K562 (cell line): Measurements from ENCODE around the gene TRAK1. TPM values are rescaled to one million over a fixed set of nuclear protein-coding genes. Genes with fewer than 3 reads are reported as not detected.

Experiments
- CBFA2T3 ChIP-seq: fragments of 450-650 bp; IDR thresholded peaks from 2 replicates; pipeline ENCODE4 v1.6.1; 2017
- ETV6 ChIP-seq, 3 experiments: fragments of 150-350 bp in 1 of 3; sonication (generic) in 1 of 3; formaldehyde crosslinking in 1 of 3; IDR thresholded peaks; 2 replicates each; pipeline versions ENCODE4 v1.6.1 to v1.8.0; 2014 to 2022; ENCODE audit warnings: borderline replicate concordance in 2 of 3, low read depth in 2 of 3, antibody characterized with exemption in 1 of 3, low read length in 1 of 3, mild to moderate bottlenecking in 1 of 3, missing genetic modification reagents in 1 of 3
- HLTF ChIP-seq: fragments of 450-650 bp; IDR thresholded peaks from 2 replicates; pipeline ENCODE4 v1.6.1; 2016
- NEUROD1 ChIP-seq: fragments of 150-350 bp; IDR thresholded peaks from 2 replicates; pipeline ENCODE4 v1.6.1; 2014; ENCODE audit warnings: borderline replicate concordance, low read length, low read depth; ENCODE audit not compliant: partially characterized antibody
- NFRKB ChIP-seq: fragments of 450-650 bp; IDR thresholded peaks from 2 replicates; pipeline ENCODE4 v1.6.1; 2016; ENCODE audit warnings: low read depth
- RBM39 ChIP-seq: fragments of 200-400 bp; formaldehyde crosslinking; optimal IDR thresholded peaks from 2 replicates; pipeline ENCODE3; 2018; ENCODE audit warnings: low read depth, low read length
- TCF3 ChIP-seq: sonication (generic); formaldehyde crosslinking; IDR thresholded peaks from 2 replicates; pipeline ENCODE4 v1.4.0; 2020; ENCODE audit warnings: mild to moderate bottlenecking, missing genetic modification reagents
- ZNF24 ChIP-seq: fragments of 450-650 bp; IDR thresholded peaks from 2 replicates; pipeline ENCODE4 v1.6.1; 2016
- ZNF445 ChIP-seq: fragments of 250-450 bp; sonication (Bioruptor Pico); IDR thresholded peaks from 2 replicates; pipeline ENCODE4 v1.4.0; 2020; ENCODE audit warnings: low read depth, mild to moderate bottlenecking, moderate library complexity
- ZNF707 ChIP-seq: fragments of 250-450 bp; sonication (Bioruptor Pico); conservative IDR thresholded peaks from 2 replicates; pipeline ENCODE4 v1.8.0; 2022; ENCODE audit warnings: inconsistent platforms, mild to moderate bottlenecking, moderate library complexity
- polyA plus RNA-seq, 8 experiments: library from polyadenylated mRNA; depleted of rRNA in 4 of 8; stranded (reverse) in 5 of 8; unstranded in 3 of 8; fragments of >200 nt; fragmentation: Nextera tagmentation in 2 of 8; fragmentation: Illumina TruSeq in 1 of 8; extraction: Ambion mirVana in 2 of 8; extraction: Trizol in 1 of 8; gene quantifications; 2 replicates each; pipeline versions ENCODE4 v1.2.1 to v1.2.3, GENCODE V29; 2011 to 2014; ENCODE audit warnings: inconsistent platforms in 1 of 8, missing spikeins in 1 of 8
- total RNA-seq, 7 experiments: library from RNA; depleted of rRNA in 6 of 7; stranded (reverse); fragments of >200 nt in 6 of 7; fragmentation: Illumina TruSeq in 2 of 7; extraction: Trizol in 2 of 7; gene quantifications; 2 replicates each; pipeline versions ENCODE4 v1.2.1 to v1.2.3, GENCODE V29; 2011 to 2021; ENCODE audit warnings: low replicate concordance in 1 of 7
- TF ChIP-seq, protein P1 (sequence below): fragments of 450-650 bp; IDR thresholded peaks from 2 replicates; pipeline ENCODE4 v1.6.1; 2018; ENCODE audit not compliant: partially characterized antibody
- TF ChIP-seq, protein P2 (sequence below), 3 experiments: IDR thresholded peaks in 2 of 3; conservative IDR thresholded peaks in 1 of 3; 2 replicates each; pipeline ENCODE4 v1.5.1; 2011 to 2012; ENCODE audit warnings: low read length in 3 of 3, mild to moderate bottlenecking in 3 of 3, control low read depth in 2 of 3, improper control_type of control experiment in 1 of 3, inconsistent platforms in 1 of 3, low read depth in 1 of 3, mixed read lengths in 1 of 3, moderate library complexity in 1 of 3; ENCODE audit not compliant: insufficient read depth in 2 of 3
- TF ChIP-seq, protein P3 (sequence below): fragments of 200-800 bp; sonication (Bioruptor generic); IDR thresholded peaks from 2 replicates; pipeline ENCODE4 v1.6.1; 2017; ENCODE audit warnings: missing genetic modification characterization, missing compliant biosample characterization
- TF ChIP-seq, protein P4 (sequence below): fragments of 450-650 bp; IDR thresholded peaks from 2 replicates; pipeline ENCODE4 v1.7.0; 2016; ENCODE audit warnings: borderline replicate concordance

Gene TRAK1
- total and polyA plus RNA-seq, 9 of the 15 experiments (the other 6 are each of a cell fraction or from before 2014, with no cell fraction given) = 5.3 to 28.5 (median 17.5) TPM

DNA sequence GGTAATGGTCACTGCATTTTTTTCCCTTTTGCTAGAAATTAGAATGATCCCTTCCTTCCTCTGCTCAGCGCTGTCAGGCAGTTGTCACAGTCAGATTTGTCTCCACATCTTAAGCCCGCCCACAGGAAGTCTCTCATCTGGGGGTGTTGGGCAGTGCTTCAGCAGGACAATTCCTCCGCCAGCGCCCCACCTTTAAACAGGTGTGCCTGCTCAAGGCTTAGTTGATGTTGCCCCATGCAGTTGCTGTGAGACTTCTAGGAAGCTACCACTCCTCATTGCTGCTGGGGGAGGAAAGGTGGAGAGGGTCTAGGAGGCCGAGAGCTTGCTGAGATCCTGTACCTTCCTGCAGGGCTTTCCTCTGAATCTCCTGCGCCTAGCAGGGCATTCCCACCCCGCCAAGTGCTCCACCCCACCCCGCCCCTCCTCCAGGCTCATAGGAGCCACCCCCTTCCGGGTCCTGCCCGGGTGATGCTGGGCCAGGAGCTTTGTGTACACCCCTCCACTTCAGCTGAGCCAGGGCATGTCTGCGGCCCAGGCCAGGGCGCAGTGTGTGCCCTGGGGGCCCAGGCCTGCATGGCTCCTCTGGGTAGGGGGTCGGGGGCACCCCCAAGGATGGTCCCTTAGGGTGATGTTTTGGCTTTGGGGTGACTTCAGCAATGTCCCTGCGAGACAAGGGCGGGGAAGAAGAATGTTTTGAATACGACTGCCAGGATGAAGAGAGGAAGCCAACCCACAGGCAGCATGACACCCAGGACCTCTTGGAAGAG, 68.7 kb downstream of the TRAK1 start (continued):
- TF ChIP-seq NFRKB = no peak
- TF ChIP-seq TCF3 = no peak
- TF ChIP-seq NEUROD1 = no peak
- no peak for TF ChIP-seq CBFA2T3
- no peak for TF ChIP-seq ZNF24
- TF ChIP-seq ZNF707 = no peak
- TF ChIP-seq, protein P1, sequence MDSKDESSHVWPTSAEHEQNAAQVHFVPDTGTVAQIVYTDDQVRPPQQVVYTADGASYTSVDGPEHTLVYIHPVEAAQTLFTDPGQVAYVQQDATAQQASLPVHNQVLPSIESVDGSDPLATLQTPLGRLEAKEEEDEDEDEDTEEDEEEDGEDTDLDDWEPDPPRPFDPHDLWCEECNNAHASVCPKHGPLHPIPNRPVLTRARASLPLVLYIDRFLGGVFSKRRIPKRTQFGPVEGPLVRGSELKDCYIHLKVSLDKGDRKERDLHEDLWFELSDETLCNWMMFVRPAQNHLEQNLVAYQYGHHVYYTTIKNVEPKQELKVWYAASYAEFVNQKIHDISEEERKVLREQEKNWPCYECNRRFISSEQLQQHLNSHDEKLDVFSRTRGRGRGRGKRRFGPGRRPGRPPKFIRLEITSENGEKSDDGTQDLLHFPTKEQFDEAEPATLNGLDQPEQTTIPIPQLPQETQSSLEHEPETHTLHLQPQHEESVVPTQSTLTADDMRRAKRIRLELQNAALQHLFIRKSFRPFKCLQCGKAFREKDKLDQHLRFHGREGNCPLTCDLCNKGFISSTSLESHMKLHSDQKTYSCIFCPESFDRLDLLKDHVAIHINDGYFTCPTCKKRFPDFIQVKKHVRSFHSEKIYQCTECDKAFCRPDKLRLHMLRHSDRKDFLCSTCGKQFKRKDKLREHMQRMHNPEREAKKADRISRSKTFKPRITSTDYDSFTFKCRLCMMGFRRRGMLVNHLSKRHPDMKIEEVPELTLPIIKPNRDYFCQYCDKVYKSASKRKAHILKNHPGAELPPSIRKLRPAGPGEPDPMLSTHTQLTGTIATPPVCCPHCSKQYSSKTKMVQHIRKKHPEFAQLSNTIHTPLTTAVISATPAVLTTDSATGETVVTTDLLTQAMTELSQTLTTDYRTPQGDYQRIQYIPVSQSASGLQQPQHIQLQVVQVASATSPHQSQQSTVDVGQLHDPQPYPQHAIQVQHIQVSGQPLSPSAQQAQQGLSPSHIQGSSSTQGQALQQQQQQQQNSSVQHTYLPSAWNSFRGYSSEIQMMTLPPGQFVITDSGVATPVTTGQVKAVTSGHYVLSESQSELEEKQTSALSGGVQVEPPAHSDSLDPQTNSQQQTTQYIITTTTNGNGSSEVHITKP = peak; percentile 91
- TF ChIP-seq RBM39 = no peak
- TF ChIP-seq, protein P2, sequence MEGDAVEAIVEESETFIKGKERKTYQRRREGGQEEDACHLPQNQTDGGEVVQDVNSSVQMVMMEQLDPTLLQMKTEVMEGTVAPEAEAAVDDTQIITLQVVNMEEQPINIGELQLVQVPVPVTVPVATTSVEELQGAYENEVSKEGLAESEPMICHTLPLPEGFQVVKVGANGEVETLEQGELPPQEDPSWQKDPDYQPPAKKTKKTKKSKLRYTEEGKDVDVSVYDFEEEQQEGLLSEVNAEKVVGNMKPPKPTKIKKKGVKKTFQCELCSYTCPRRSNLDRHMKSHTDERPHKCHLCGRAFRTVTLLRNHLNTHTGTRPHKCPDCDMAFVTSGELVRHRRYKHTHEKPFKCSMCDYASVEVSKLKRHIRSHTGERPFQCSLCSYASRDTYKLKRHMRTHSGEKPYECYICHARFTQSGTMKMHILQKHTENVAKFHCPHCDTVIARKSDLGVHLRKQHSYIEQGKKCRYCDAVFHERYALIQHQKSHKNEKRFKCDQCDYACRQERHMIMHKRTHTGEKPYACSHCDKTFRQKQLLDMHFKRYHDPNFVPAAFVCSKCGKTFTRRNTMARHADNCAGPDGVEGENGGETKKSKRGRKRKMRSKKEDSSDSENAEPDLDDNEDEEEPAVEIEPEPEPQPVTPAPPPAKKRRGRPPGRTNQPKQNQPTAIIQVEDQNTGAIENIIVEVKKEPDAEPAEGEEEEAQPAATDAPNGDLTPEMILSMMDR (IDR thresholded peaks at IDR 0.05 in 2 of 3, conservative IDR thresholded peaks at IDR 0.05 in 1 of 3; ENCODE audit: insufficient read depth in 2 of 3, low read depth in 1 of 3, low read length in 3 of 3) = no peak
- TF ChIP-seq HLTF = no peak
- TF ChIP-seq, protein P3, sequence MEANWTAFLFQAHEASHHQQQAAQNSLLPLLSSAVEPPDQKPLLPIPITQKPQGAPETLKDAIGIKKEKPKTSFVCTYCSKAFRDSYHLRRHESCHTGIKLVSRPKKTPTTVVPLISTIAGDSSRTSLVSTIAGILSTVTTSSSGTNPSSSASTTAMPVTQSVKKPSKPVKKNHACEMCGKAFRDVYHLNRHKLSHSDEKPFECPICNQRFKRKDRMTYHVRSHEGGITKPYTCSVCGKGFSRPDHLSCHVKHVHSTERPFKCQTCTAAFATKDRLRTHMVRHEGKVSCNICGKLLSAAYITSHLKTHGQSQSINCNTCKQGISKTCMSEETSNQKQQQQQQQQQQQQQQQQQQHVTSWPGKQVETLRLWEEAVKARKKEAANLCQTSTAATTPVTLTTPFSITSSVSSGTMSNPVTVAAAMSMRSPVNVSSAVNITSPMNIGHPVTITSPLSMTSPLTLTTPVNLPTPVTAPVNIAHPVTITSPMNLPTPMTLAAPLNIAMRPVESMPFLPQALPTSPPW (CRISPR knock-in tag) = peak; percentile 51; the same call in 1 of the 2 replicates
- TF ChIP-seq, protein P4, sequence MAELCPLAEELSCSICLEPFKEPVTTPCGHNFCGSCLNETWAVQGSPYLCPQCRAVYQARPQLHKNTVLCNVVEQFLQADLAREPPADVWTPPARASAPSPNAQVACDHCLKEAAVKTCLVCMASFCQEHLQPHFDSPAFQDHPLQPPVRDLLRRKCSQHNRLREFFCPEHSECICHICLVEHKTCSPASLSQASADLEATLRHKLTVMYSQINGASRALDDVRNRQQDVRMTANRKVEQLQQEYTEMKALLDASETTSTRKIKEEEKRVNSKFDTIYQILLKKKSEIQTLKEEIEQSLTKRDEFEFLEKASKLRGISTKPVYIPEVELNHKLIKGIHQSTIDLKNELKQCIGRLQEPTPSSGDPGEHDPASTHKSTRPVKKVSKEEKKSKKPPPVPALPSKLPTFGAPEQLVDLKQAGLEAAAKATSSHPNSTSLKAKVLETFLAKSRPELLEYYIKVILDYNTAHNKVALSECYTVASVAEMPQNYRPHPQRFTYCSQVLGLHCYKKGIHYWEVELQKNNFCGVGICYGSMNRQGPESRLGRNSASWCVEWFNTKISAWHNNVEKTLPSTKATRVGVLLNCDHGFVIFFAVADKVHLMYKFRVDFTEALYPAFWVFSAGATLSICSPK = no peak
- TF ChIP-seq ETV6 (IDR thresholded peaks at IDR 0.05; ENCODE audit: borderline replicate concordance in 1 of 2, low read depth in 2 of 2, low read length in 1 of 2) = no peak
- TF ChIP-seq ETV6 (CRISPR knock-in tag; IDR thresholded peaks at IDR 0.05; ENCODE audit: borderline replicate concordance) = no peak
- TF ChIP-seq ZNF445 (CRISPR knock-in tag) = no peak
